Activated naive CD8-positive, alpha-beta T cell (primary cell): ENCODE results near the gene CTIF.

Experiments
- H3K27ac Mint-ChIP-seq: one replicate; pipeline ENCODE4 v1.8.0; 2021; ENCODE audit warnings: mixed read lengths
- H3K27me3 Mint-ChIP-seq: one replicate; pipeline ENCODE4 v1.8.0; 2021; ENCODE audit warnings: mixed read lengths
- H3K36me3 Mint-ChIP-seq: one replicate; pipeline ENCODE4 v1.8.0; 2021; ENCODE audit warnings: mixed read lengths
- H3K4me1 Mint-ChIP-seq: one replicate; pipeline ENCODE4 v1.8.0; 2021; ENCODE audit warnings: low read depth, mixed read lengths
- H3K4me3 Mint-ChIP-seq: one replicate; pipeline ENCODE4 v1.8.0; 2021; ENCODE audit warnings: mild to moderate bottlenecking, mixed read lengths
- H3K9me3 Mint-ChIP-seq: one replicate; pipeline ENCODE4 v1.8.0; 2021; ENCODE audit warnings: low read depth, mixed read lengths

The CTIF gene

DNA sequence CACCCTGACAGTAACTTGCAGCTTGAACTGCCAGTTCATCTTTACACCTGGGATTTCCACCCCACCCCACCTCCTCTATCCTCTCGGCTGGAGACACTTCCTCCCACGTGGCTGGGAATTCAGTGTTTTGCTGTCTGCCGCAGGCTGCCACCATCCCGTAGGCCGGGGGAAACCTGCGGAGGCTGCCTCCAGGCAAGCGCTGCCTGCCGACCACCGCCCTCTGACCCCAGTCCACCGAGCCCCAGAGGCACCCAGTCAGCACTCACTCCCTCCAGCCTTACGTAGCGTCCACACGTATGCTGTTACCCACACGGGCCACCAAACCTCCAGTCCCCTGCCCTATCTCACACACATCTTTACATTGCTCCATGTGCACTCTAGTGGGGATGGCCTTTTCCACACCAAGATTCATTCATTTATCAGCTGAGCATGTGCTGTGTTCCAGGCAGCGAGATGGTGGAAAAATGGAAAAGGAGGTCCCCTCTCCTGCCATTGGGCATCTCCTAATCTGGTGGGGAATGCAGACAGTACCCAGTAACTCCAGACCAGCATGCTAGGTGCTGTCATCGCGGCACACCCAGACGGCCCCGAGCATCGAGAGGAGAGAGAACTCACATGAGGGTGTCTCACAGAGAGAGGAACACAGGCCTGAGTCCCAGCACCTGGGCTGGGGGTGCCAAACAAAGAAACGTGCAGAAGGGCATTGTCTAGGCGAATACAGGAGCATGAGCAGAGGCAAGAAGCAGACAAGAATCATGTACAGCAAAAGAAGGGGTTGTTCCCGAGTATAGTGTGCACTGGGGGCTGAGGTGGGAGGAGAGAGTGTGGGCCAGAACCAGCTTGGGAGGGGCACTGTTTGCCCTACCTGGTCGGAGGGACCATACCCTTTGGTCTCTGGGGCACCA is 245.0 kb downstream of the CTIF start:
- no peaks in the 10 kb centered on the region for H3K27me3 Mint-ChIP-seq
- no peaks in the 10 kb centered on the region for H3K36me3 Mint-ChIP-seq
- no peak overlapping the region for H3K27ac Mint-ChIP-seq
- no peaks in the 10 kb centered on the region for H3K9me3 Mint-ChIP-seq
- no peak overlapping the region for H3K4me3 Mint-ChIP-seq
- H3K4me1 Mint-ChIP-seq = peaks cover 2% of the 10 kb centered on the region

DNA sequence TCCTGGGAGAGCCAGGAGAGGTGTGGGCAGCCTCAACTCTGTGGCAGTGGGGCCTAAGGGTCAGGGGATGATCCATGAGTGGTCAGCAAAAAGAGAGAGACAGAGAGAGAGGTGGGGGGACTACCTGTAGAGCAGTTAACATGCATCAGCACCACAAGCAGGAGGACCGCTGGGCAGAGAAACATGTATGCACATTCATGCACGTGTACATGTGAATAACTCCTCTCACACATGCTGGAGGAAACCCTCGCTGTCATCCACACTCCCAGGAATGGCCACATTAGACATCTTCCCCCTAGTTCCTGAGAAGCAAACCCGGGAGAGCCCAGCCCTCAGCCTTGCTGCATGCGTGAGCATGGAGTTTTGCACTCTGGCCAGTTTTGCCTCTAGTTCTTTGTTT is 245.8 kb downstream of the CTIF start:
- no peak overlapping the region for H3K27ac Mint-ChIP-seq
- H3K27me3 Mint-ChIP-seq = no peaks in the 10 kb centered on the region
- H3K36me3 Mint-ChIP-seq = no peaks in the 10 kb centered on the region
- H3K9me3 Mint-ChIP-seq = no peaks in the 10 kb centered on the region
- peaks cover 2% of the 10 kb centered on the region for H3K4me1 Mint-ChIP-seq
- H3K4me3 Mint-ChIP-seq = no peak overlapping the region

DNA sequence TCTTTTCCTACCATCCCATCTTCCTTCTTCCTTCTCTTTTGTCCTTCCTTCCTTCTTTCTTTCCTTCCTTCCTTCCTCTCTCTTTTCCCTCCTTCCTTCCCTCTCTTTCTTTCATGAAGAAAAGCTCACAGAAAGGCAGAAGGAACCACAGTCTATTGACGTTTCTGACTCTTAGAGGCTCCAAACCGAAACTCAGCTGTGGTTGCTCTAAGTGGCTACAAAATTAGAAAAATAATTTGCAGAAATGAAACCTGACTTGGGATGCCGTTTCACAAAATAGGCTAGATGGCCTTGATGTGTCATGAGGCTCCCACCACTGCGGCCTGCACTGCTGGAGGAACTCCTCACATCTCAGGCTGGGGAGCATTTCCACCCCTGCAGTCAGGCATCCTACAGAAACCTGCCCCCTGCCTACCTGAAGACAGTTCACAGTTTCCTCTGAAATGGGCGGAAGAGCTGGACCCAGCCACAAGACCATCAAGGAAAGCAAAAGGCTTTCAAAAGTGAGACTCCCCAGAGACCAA is 246.3 kb downstream of the CTIF start:
- Mint-ChIP-seq H3K27ac (no peak overlapping the region), H3K4me1 (peaks cover 2% of the 10 kb centered on the region), H3K27me3 (no peaks in the 10 kb centered on the region), H3K9me3 (no peaks in the 10 kb centered on the region), H3K36me3 (no peaks in the 10 kb centered on the region), H3K4me3 (peak overlapping the region; percentile 30)

- Mint-ChIP-seq H3K4me1 (peaks cover 2% of the 10 kb centered on the region), H3K9me3 (no peaks in the 10 kb centered on the region), H3K27me3 (no peaks in the 10 kb centered on the region), H3K27ac (no peak overlapping the region), H3K36me3 (no peaks in the 10 kb centered on the region), H3K4me3 (no peak overlapping the region)
These were observed 247.1 kb downstream of the CTIF start for GRCh38 chr18:48785736-48786454.

DNA sequence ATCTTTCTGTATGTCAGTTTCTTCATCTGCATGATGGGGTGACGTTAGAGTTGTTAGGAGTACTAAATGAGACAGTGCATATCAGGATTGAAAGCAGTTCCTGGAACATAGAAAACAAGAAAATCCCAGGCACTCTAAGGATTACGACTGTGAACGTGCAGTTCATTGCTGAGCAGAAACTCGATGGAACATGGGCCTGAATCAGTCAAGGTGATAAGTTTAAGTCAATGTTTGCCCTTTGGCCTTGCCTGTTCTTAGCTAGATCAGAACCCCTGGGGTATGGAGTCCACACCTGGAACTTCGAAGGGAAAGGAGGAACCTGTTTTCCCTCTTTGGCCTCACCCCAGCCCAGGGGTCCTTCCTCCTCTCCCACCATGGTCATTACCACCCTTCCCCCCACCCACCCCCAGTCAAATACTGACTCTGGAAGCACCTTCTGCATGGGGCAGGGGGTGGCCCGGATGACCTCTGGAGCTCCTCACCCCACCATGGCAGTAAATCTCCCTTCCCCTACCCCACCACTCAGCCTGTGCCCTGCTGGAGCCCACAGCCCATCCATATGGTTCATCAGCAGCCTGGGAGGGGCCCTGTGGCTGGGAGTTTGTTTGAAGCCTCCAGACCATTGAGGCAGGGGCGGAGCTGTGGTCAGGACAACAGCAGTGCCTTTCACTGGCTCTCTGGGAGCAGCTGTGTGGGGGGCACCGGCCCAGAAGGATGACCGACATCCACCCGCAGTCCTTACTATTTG is 247.8 kb downstream of the CTIF start:
- Mint-ChIP-seq H3K27ac (no peak overlapping the region), H3K27me3 (no peaks in the 10 kb centered on the region), H3K9me3 (no peaks in the 10 kb centered on the region), H3K36me3 (no peaks in the 10 kb centered on the region), H3K4me1 (peaks cover 2% of the 10 kb centered on the region), H3K4me3 (no peak overlapping the region)

- Mint-ChIP-seq H3K9me3 (no peaks in the 10 kb centered on the region), H3K27me3 (no peaks in the 10 kb centered on the region), H3K36me3 (no peaks in the 10 kb centered on the region), H3K4me3 (no peak overlapping the region), H3K27ac (no peak overlapping the region), H3K4me1 (peaks cover 2% of the 10 kb centered on the region)
These were observed 248.6 kb downstream of the CTIF start for GRCh38 chr18:48787203-48788151.

- Mint-ChIP-seq H3K27me3 (no peaks in the 10 kb centered on the region), H3K9me3 (no peaks in the 10 kb centered on the region), H3K4me1 (peaks cover 2% of the 10 kb centered on the region), H3K27ac (no peak overlapping the region), H3K36me3 (no peaks in the 10 kb centered on the region), H3K4me3 (no peak overlapping the region)
These were observed 249.5 kb downstream of the CTIF start for GRCh38 chr18:48788373-48788772.

- Mint-ChIP-seq H3K9me3 (no peaks in the 10 kb centered on the region), H3K36me3 (no peaks in the 10 kb centered on the region), H3K4me3 (no peak overlapping the region), H3K27me3 (no peaks in the 10 kb centered on the region), H3K27ac (no peak overlapping the region), H3K4me1 (peaks cover 2% of the 10 kb centered on the region)
These were observed 250.5 kb downstream of the CTIF start for GRCh38 chr18:48789259-48789812.

DNA sequence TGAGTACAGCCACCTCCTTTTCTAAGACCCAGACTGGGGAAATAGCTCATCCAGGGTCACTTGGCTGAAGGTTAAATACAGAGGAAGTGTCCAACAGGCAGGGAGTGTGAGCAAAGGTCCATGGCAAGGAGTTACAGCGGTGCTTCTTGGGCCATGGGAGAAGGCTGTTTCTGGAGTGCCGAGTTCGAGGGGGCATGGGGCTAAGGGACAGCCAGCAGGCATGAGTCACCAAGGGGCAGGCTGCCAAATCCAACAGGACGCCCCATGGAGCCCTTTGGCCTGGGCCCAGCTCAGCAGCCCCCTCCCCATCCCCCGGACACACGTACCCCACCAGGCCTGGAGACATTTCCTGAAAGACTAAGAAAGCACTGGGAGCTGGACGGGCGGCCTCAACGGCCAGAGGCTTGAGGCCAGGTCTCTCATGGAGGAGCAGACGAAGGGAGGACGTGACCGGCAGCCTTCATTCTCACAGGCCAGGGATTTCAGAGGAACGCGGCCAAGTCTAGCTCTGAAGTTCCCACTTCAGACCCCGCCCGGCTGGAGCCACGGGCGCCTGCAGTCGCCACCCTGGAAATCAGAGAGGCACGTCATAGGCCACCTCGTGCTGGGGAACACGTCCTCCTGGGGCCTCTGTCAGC is 251.5 kb downstream of the CTIF start:
- Mint-ChIP-seq H3K27me3 (no peaks in the 10 kb centered on the region), H3K4me3 (no peak overlapping the region), H3K27ac (no peak overlapping the region), H3K4me1 (no peaks in the 10 kb centered on the region), H3K36me3 (no peaks in the 10 kb centered on the region), H3K9me3 (no peaks in the 10 kb centered on the region)

- Mint-ChIP-seq H3K9me3 (no peaks in the 10 kb centered on the region), H3K36me3 (no peaks in the 10 kb centered on the region), H3K27ac (no peak overlapping the region), H3K4me1 (no peaks in the 10 kb centered on the region), H3K4me3 (no peak overlapping the region), H3K27me3 (no peaks in the 10 kb centered on the region)
These were observed 252.2 kb downstream of the CTIF start for GRCh38 chr18:48790869-48791635.

GRCh38 chr18:48791636-48792105 is 252.8 kb downstream of the CTIF start:
- Mint-ChIP-seq H3K4me1 (no peaks in the 10 kb centered on the region), H3K9me3 (no peaks in the 10 kb centered on the region), H3K27me3 (no peaks in the 10 kb centered on the region), H3K4me3 (no peak overlapping the region), H3K27ac (no peak overlapping the region), H3K36me3 (no peaks in the 10 kb centered on the region)

DNA sequence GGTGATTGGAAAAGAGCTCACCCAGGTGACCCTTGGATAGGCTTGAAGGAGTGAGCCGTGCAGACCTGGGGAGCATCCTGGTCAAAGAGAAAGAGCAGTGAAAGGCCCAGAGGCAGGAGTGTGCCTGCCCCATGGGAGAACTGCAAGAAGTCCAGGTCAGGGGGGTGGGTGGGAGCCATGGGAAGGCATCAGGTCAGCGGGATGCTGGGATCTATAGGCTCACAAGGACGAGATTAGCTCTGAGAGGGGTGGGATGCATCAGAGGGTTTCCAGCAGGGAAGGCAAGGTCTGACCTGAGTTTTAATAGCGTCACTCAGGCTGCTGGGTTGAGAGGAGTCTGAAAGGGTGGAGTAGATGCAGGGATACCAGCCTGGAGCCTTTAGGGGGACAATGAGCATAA is 253.3 kb downstream of the CTIF start:
- no peak overlapping the region for H3K4me3 Mint-ChIP-seq
- no peaks in the 10 kb centered on the region for H3K9me3 Mint-ChIP-seq
- H3K27me3 Mint-ChIP-seq = no peaks in the 10 kb centered on the region
- no peaks in the 10 kb centered on the region for H3K4me1 Mint-ChIP-seq
- no peak overlapping the region for H3K27ac Mint-ChIP-seq
- H3K36me3 Mint-ChIP-seq = no peaks in the 10 kb centered on the region
